Colonic mucosa (tissue), 4 donors: ENCODE data around the gene ASCC3. TPM values are rescaled to one million over a fixed set of nuclear protein-coding genes. Genes with fewer than 3 reads are reported as not detected.
"Not testable (repeated sequence)": the region's sequence is repeated elsewhere in the genome, so short reads cannot be mapped to it uniquely, and the experiment has no call there.

Experiments
- DNase-seq: peaks from one replicate; pipeline ENCODE4 v3.0.0-alpha.2; 2020
- H3K27ac ChIP-seq: fragments of 200-600 bp; one replicate; pipeline ENCODE4 v1.8.0; 2021
- H3K27me3 ChIP-seq: fragments of 200-600 bp; one replicate; pipeline ENCODE4 v1.8.0; 2021
- H3K36me3 ChIP-seq: fragments of 200-600 bp; one replicate; pipeline ENCODE4 v1.8.0; 2021
- H3K4me1 ChIP-seq: fragments of 200-600 bp; one replicate; pipeline ENCODE4 v1.8.0; 2021; ENCODE audit warnings: mild to moderate bottlenecking
- H3K4me3 ChIP-seq: fragments of 200-600 bp; one replicate; pipeline ENCODE4 v1.8.0; 2021
- H3K9ac ChIP-seq, 2 donors: one replicate each; pipeline ENCODE4 v1.7.0; 2013; ENCODE audit warnings: control low read depth in 2 of 2, low read depth in 2 of 2, low read length in 2 of 2
- H3K9me3 ChIP-seq: fragments of 200-600 bp; one replicate; pipeline ENCODE4 v1.8.0; 2021
- CTCF ChIP-seq: fragments of 200-600 bp; IDR thresholded peaks from one replicate; pipeline ENCODE4 v1.8.0; 2022; ENCODE audit warnings: antibody characterized with exemption, mild to moderate bottlenecking
- intact Hi-C: fragments of 100-400 bp; cut with DNase I; formaldehyde crosslinking; loops from one replicate; pipeline ENCODE4 v1.14.1; 2022
- total RNA-seq, 2 donors: library from RNA; stranded (reverse); fragmentation: NEBNext Ultra II Directional in 1 of 2; extraction: Animal tissue kit (Norgen Biotek cat#: 25700) in 1 of 2; gene quantifications; one replicate each; pipeline ENCODE4 v1.2.1, GENCODE V29; 2021
- donor health status: healthy.
- donor health status: DM: no; HTN: no; CAD: no.
- donor health status: DM: no; HTN: no; CAD: no.

The ASCC3 gene
- total RNA-seq, 2 donors from 2014 or later: 33.7 to 41.9 TPM

GRCh38 chr6:100663219-100663863, 217.8 kb downstream of the ASCC3 start:
- Histone ChIP-seq H3K4me3 (no peak overlapping the region), H3K9ac (no peak overlapping the region), H3K27me3 (no peaks in the 10 kb centered on the region), H3K4me1 (no peaks in the 10 kb centered on the region), H3K36me3 (no peaks in the 10 kb centered on the region), H3K27ac (no peak overlapping the region), H3K9me3 (no peaks in the 10 kb centered on the region)
- DNase-seq: no peak
- TF ChIP-seq CTCF: no peak
- intact Hi-C loops: loop anchor here (5.0 kb wide), 1 partner anchor 556 kb away; no protein-coding TSS in a partner anchor

GRCh38 chr6:100662264-100662663, 218.9 kb downstream of the ASCC3 start:
- Histone ChIP-seq H3K4me1 (no peaks in the 10 kb centered on the region), H3K4me3 (no peak overlapping the region), H3K36me3 (no peaks in the 10 kb centered on the region), H3K27me3 (no peaks in the 10 kb centered on the region), H3K9ac (no peak overlapping the region), H3K9me3 (no peaks in the 10 kb centered on the region), H3K27ac (no peak overlapping the region)
- intact Hi-C loops: loop anchor here (5.0 kb wide), 1 partner anchor 555 kb away; no protein-coding TSS in a partner anchor
- no peak for TF ChIP-seq CTCF
- no peak for DNase-seq

GRCh38 chr6:100658486-100658885, 222.6 kb downstream of the ASCC3 start:
- Histone ChIP-seq H3K36me3 (no peaks in the 10 kb centered on the region), H3K9me3 (no peaks in the 10 kb centered on the region), H3K4me3 (no peak overlapping the region), H3K27me3 (no peaks in the 10 kb centered on the region), H3K27ac (no peak overlapping the region), H3K9ac (no peak overlapping the region), H3K4me1 (no peaks in the 10 kb centered on the region)
- intact Hi-C loops: no loop called here
- DNase-seq: no peak
- TF ChIP-seq CTCF: no peak

GRCh38 chr6:100657678-100658330, 223.3 kb downstream of the ASCC3 start:
- Histone ChIP-seq H3K36me3 (no peaks in the 10 kb centered on the region), H3K4me3 (no peak overlapping the region), H3K27me3 (no peaks in the 10 kb centered on the region), H3K9ac (no peak overlapping the region), H3K4me1 (no peaks in the 10 kb centered on the region), H3K9me3 (no peaks in the 10 kb centered on the region), H3K27ac (no peak overlapping the region)
- no peak for TF ChIP-seq CTCF
- intact Hi-C loops: no loop called here
- DNase-seq: no peak

GRCh38 chr6:100641147-100641546, 240.0 kb downstream of the ASCC3 start:
- intact Hi-C loops, H3K27me3 ChIP-seq, H3K36me3 ChIP-seq, H3K27ac ChIP-seq, H3K9ac ChIP-seq, H3K9me3 ChIP-seq, H3K4me1 ChIP-seq, DNase-seq, H3K4me3 ChIP-seq: not testable (repeated sequence)
